Endothelial cell of umbilical vein (primary cell): ENCODE data around the gene SYNDIG1. TPM values are rescaled to one million over a fixed set of nuclear protein-coding genes. Genes with fewer than 3 reads are reported as not detected.

Source experiments
- BruUV-seq: library from RNA; stranded (reverse); fragments of 400-500 nt; replicated peaks from 2 replicates; lab custom pipeline; 2021; lab: Mats Ljungman, UMichigan
- CTCF ChIA-PET: fragments of 300-600, 350-600 bp; sonication (Branson Sonifier 250); formaldehyde crosslinking; loops from one replicate; lab custom pipeline; 2021; ENCODE audit warnings: antibody characterized with exemption, inconsistent platforms; lab: Charles Lee
- POLR2A ChIA-PET: fragments of 300-600, 350-600 bp; sonication (Branson Sonifier 250); formaldehyde crosslinking; loops from one replicate; lab custom pipeline; 2021; ENCODE audit warnings: antibody characterized with exemption, inconsistent platforms; lab: Charles Lee
- DNase-seq: peaks from one replicate; pipeline ENCODE4 v3.0.0-alpha.2; 2011; ENCODE audit warnings: low read depth, low spot score
- FAIRE-seq: peaks from 2 replicates; lab custom pipeline; 2011; peaks lifted over from hg19 to GRCh38; lab: Jason Lieb, UNC
- H2AFZ ChIP-seq: 2 replicates; pipeline ENCODE4 v1.6.0; 2012; ENCODE audit warnings: low read depth, low read length, control low read depth, inconsistent platforms
- H3K27ac ChIP-seq: 2 replicates; pipeline ENCODE4 v1.5.1; 2011; ENCODE audit warnings: low read depth, mild to moderate bottlenecking, control low read depth, low read length, moderate library complexity; ENCODE audit not compliant: insufficient read depth
- H3K27me3 ChIP-seq, 2 experiments: 2 replicates each; pipeline versions ENCODE4 v1.6.0 to v1.6.1; 2011; ENCODE audit warnings: low read length in 2 of 2, mixed read lengths in 1 of 2; ENCODE audit not compliant: control insufficient read depth in 2 of 2, insufficient read depth in 2 of 2
- H3K36me3 ChIP-seq, 2 experiments: 2 replicates in 1 of 2; 3 replicates in 1 of 2; pipeline ENCODE4 v1.5.1; 2011; ENCODE audit warnings: low read length in 2 of 2, mild to moderate bottlenecking in 1 of 2, moderate library complexity in 1 of 2; ENCODE audit not compliant: control insufficient read depth in 2 of 2, insufficient read depth in 2 of 2; ENCODE audit errors: extremely low read depth in 1 of 2
- H3K4me1 ChIP-seq: 3 replicates; pipeline ENCODE4 v1.5.1; 2011; ENCODE audit warnings: mild to moderate bottlenecking, low read length; ENCODE audit not compliant: control insufficient read depth, insufficient read depth; ENCODE audit errors: extremely low read depth
- H3K4me2 ChIP-seq: 2 replicates; pipeline ENCODE4 v1.6.1; 2011; ENCODE audit warnings: low read length, control low read depth, mixed read lengths; ENCODE audit not compliant: insufficient read depth
- H3K4me3 ChIP-seq, 3 experiments: fragments of 200-600 bp in 1 of 3; sonication (generic), shearing (Covaris generic) in 1 of 3; replicated peaks in 1 of 3; 2 replicates each; pipeline ENCODE4 v1.5.1; 2011 to 2016; ENCODE audit warnings: control low read depth in 3 of 3, low read length in 3 of 3, mild to moderate bottlenecking in 2 of 3, inconsistent platforms in 1 of 3, low read depth in 1 of 3, moderate library complexity in 1 of 3; ENCODE audit not compliant: insufficient read depth in 1 of 3
- H3K79me2 ChIP-seq: 2 replicates; pipeline ENCODE4 v1.6.0; 2012; ENCODE audit warnings: low read length, inconsistent platforms; ENCODE audit not compliant: control insufficient read depth, insufficient read depth
- H3K9ac ChIP-seq: replicated peaks from 2 replicates; pipeline ENCODE3; 2011; ENCODE audit warnings: low read length, control low read depth; ENCODE audit not compliant: insufficient read depth; ENCODE audit errors: extremely low read depth
- H3K9me1 ChIP-seq: replicated peaks from 3 replicates; pipeline ENCODE4 v1.6.0; 2011; ENCODE audit warnings: mild to moderate bottlenecking, low read length; ENCODE audit not compliant: control insufficient read depth, insufficient read depth; ENCODE audit errors: extremely low read depth
- H3K9me3 ChIP-seq: replicated peaks from 2 replicates; pipeline ENCODE4 v1.5.1; 2012; ENCODE audit warnings: low read length, inconsistent platforms; ENCODE audit not compliant: control insufficient read depth, insufficient read depth
- H4K20me1 ChIP-seq: replicated peaks from 2 replicates; pipeline ENCODE3; 2011; ENCODE audit warnings: mild to moderate bottlenecking, low read length; ENCODE audit not compliant: control insufficient read depth, insufficient read depth; ENCODE audit errors: extremely low read depth
- CTCF ChIP-seq, 2 donors: IDR thresholded peaks; 1 replicate in 1 of 2; 2 replicates in 1 of 2; pipeline ENCODE4 v1.5.1; 2011; ENCODE audit warnings: low read length in 2 of 2, mild to moderate bottlenecking in 2 of 2, moderate library complexity in 2 of 2, control low read depth in 1 of 2, inconsistent platforms in 1 of 2, low read depth in 1 of 2; ENCODE audit not compliant: insufficient read depth in 1 of 2; ENCODE audit errors: extremely low read depth in 1 of 2
- EZH2 ChIP-seq: IDR thresholded peaks from 2 replicates; pipeline ENCODE4 v1.6.1; 2012; ENCODE audit warnings: borderline replicate concordance, low read depth, mild to moderate bottlenecking, moderate library complexity, low read length, inconsistent platforms; ENCODE audit not compliant: severe bottlenecking
- FOS ChIP-seq: IDR thresholded peaks from 2 replicates; pipeline ENCODE4 v1.6.1; 2011; ENCODE audit warnings: mild to moderate bottlenecking, low read length, moderate library complexity, borderline replicate concordance; ENCODE audit not compliant: insufficient read depth
- GATA2 ChIP-seq: IDR thresholded peaks from 2 replicates; pipeline ENCODE4 v1.7.0; 2011; ENCODE audit warnings: low read depth, mild to moderate bottlenecking, moderate library complexity, mixed read lengths, low read length; ENCODE audit not compliant: insufficient read length, insufficient read depth
- JUN ChIP-seq: IDR thresholded peaks from 2 replicates; pipeline ENCODE4 v1.6.1; 2011; ENCODE audit warnings: borderline replicate concordance, low read depth; ENCODE audit not compliant: insufficient read length, insufficient read depth
- MYC ChIP-seq: IDR thresholded peaks from one replicate; pipeline ENCODE4 v1.6.1; 2011; ENCODE audit warnings: mild to moderate bottlenecking, low read depth, low read length
- POLR2A ChIP-seq: IDR thresholded peaks from 2 replicates; pipeline ENCODE4 v1.6.1; 2012; ENCODE audit warnings: low read depth, mild to moderate bottlenecking, control low read depth, low read length
- POLR2AphosphoS5 ChIP-seq: IDR thresholded peaks from 2 replicates; pipeline ENCODE4 v1.6.1; 2012; ENCODE audit warnings: low read depth, mild to moderate bottlenecking, control low read depth, low read length, moderate library complexity; ENCODE audit not compliant: insufficient read depth
- dilution Hi-C: fragments of 300-500 bp; cut with MboI; formaldehyde crosslinking; loops from one replicate; pipeline ENCODE4 v1.15.0; 2019; ENCODE audit warnings: low sequenced_read_pairs; ENCODE audit not compliant: extremely low pct_ligation_motif_present
- intact Hi-C: fragments of 100-400 bp; cut with micrococcal nuclease; formaldehyde crosslinking; loops from one replicate; pipeline ENCODE4 v1.10.0; 2022
- polyA plus RNA-seq, 4 experiments: library from polyadenylated mRNA; depleted of rRNA in 3 of 4; stranded (reverse) in 3 of 4; unstranded in 1 of 4; fragments of >200 nt; gene quantifications; 2 replicates each; pipeline versions ENCODE4 v1.2.1 to v1.2.3, GENCODE V29; 2011 to 2012; ENCODE audit warnings: missing spikeins in 1 of 4
- total RNA-seq: library from RNA; stranded (reverse); gene quantifications from 2 replicates; pipeline ENCODE4 v1.2.3, GENCODE V29; 2021
- TF ChIP-seq, protein P1 (sequence below): IDR thresholded peaks from 2 replicates; pipeline ENCODE4 v1.6.1; 2011; ENCODE audit not compliant: insufficient read depth, insufficient read length

The SYNDIG1 gene
- total and polyA plus RNA-seq, 2 donors (not counting 3 experiments of a cell fraction or from before 2014, with no cell fraction given): not detected

DNA sequence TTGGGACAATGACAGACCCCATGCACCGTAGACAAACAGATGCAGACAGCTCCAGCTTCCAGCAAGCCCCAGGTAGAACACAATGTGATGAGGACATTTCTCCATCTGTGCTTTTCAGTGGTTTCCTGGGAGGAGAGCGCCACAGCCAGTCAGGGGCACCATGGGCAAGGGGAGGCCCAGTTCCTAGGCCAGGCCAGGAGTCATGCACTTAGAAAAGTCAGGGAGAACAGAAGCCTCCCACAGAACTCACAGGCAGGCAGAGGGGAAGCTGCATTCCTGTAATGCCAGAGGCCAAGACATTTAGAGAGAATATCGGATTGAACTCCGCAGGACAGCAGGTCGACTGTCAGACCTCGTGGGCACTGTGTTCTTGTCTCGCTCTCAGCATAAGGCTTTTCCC lies 9.2 kb downstream of the SYNDIG1 start:
- H3K4me2 ChIP-seq: no peak overlapping the region
- no peaks in the 10 kb centered on the region for H3K79me2 ChIP-seq
- H4K20me1 ChIP-seq: no peaks in the 10 kb centered on the region
- BruUV-seq: no TSS peak
- intact Hi-C loops (no loop called here), dilution Hi-C loops (no loop called here)
- TF ChIP-seq EZH2: no peak
- TF ChIP-seq, protein P1, sequence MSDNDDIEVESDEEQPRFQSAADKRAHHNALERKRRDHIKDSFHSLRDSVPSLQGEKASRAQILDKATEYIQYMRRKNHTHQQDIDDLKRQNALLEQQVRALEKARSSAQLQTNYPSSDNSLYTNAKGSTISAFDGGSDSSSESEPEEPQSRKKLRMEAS: no peak
- TF ChIP-seq GATA2: no peak
- no peak for TF ChIP-seq FOS
- no peak for TF ChIP-seq POLR2A
- TF ChIP-seq JUN: no peak
- no peak for TF ChIP-seq MYC
- TF ChIP-seq POLR2AphosphoS5: no peak
- no peak for TF ChIP-seq CTCF (IDR thresholded peaks at IDR 0.05; ENCODE audit: extremely low read depth in 1 of 2, insufficient read depth in 1 of 2, low read depth in 1 of 2, low read length in 2 of 2)
- no peaks in the 10 kb centered on the region for H3K27me3 ChIP-seq
- ChIA-PET POLR2A (no interaction called here), CTCF (no interaction called here)
- FAIRE-seq: no peak
- H3K27ac ChIP-seq: no peak overlapping the region
- H3K4me1 ChIP-seq: no peaks in the 10 kb centered on the region
- no peak overlapping the region for H2AFZ ChIP-seq
- no peak overlapping the region for H3K4me3 ChIP-seq
- H3K36me3 ChIP-seq: no peaks in the 10 kb centered on the region
- H3K9me3 ChIP-seq: no peaks in the 10 kb centered on the region
- H3K9me1 ChIP-seq: no peaks in the 10 kb centered on the region
- DNase-seq: no peak
- no peak overlapping the region for H3K9ac ChIP-seq
